ENCODE results near the gene RPRM. TPM values are rescaled to one million over a fixed set of nuclear protein-coding genes. Genes with fewer than 3 reads are reported as not detected.
A peak's percentile ranks its signal among the peaks of the same experiment; 100 is the strongest.

Gene RPRM
- total and polyA plus RNA-seq, 2 of the 13 experiments (the other 11 are each of a cell fraction or from before 2014, with no cell fraction given), result not detected

- no peak for TF ChIP-seq ZFP41 (CRISPR knock-in tag; IDR thresholded peaks at IDR 0.05; ENCODE audit: borderline replicate concordance)
- TF ChIP-seq ZNF619 (CRISPR knock-in tag; IDR thresholded peaks at IDR 0.05), result no peak
- 0 out of 2 replicates have a peak, but pooled peaks have one; percentile 83 for TF ChIP-seq ZNF761 (CRISPR knock-in tag; conservative IDR thresholded peaks at IDR 0.05)
- no peak for TF ChIP-seq IRF1 (CRISPR knock-in tag; IDR thresholded peaks at IDR 0.05; ENCODE audit: low read depth)
- no peak for TF ChIP-seq ZFP36 (IDR thresholded peaks at IDR 0.05; ENCODE audit: borderline replicate concordance, low read depth, low read length, partially characterized antibody)
- no peak for TF ChIP-seq GLI4 (CRISPR knock-in tag; IDR thresholded peaks at IDR 0.05; ENCODE audit: borderline replicate concordance)
- peak; percentile 92; the same call in 1 of the 2 replicates for TF ChIP-seq MTF2 (CRISPR knock-in tag; IDR thresholded peaks at IDR 0.05; ENCODE audit: borderline replicate concordance)
- TF ChIP-seq KLF6 (CRISPR knock-in tag; IDR thresholded peaks at IDR 0.05), result no peak
- no peak for TF ChIP-seq DBP (CRISPR knock-in tag; IDR thresholded peaks at IDR 0.05; ENCODE audit: not compliant biosample characterization)
- TF ChIP-seq FOXA3 (CRISPR knock-in tag; IDR thresholded peaks at IDR 0.05), result 0 out of 2 replicates have a peak, but pooled peaks have one; percentile 33
- TF ChIP-seq ZNF501 (CRISPR knock-in tag; IDR thresholded peaks at IDR 0.05), result no peak
- peak; percentile 57; the same call in 1 of the 2 replicates for TF ChIP-seq NFKB2 (CRISPR knock-in tag; IDR thresholded peaks at IDR 0.05; ENCODE audit: borderline replicate concordance)
- no peak for TF ChIP-seq MBNL3 (CRISPR knock-in tag; conservative IDR thresholded peaks at IDR 0.05)
- TF ChIP-seq, protein P1, sequence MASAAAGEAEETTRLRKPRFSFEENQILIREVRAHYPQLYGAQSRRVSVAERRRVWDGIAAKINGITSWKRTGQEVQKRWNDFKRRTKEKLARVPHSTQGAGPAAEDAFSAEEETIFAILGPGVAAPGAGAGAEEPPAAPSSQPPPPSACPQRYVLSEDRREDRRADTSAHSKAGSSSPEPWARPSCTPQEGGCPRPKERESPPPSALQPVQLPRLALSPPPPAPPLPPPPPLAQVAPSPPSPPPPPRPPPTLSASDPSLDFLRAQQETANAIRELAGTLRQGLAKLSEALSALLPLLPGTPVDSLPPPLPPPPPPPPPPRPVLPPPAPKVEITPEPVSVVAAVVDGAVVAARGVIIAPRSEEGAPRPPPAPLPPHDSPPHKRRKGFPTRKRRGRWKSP (CRISPR knock-in tag; IDR thresholded peaks at IDR 0.05), result peak; percentile 64; the same call in 1 of the 2 replicates
- TF ChIP-seq KLF13 (CRISPR knock-in tag; IDR thresholded peaks at IDR 0.05), result no peak
- TF ChIP-seq CBX5 (CRISPR knock-in tag; IDR thresholded peaks at IDR 0.05; ENCODE audit: borderline replicate concordance), result no peak
- TF ChIP-seq ZNF317 (CRISPR knock-in tag; IDR thresholded peaks at IDR 0.05), result peak; percentile 69; the same call in 1 of the 2 replicates
- TF ChIP-seq, protein P2, sequence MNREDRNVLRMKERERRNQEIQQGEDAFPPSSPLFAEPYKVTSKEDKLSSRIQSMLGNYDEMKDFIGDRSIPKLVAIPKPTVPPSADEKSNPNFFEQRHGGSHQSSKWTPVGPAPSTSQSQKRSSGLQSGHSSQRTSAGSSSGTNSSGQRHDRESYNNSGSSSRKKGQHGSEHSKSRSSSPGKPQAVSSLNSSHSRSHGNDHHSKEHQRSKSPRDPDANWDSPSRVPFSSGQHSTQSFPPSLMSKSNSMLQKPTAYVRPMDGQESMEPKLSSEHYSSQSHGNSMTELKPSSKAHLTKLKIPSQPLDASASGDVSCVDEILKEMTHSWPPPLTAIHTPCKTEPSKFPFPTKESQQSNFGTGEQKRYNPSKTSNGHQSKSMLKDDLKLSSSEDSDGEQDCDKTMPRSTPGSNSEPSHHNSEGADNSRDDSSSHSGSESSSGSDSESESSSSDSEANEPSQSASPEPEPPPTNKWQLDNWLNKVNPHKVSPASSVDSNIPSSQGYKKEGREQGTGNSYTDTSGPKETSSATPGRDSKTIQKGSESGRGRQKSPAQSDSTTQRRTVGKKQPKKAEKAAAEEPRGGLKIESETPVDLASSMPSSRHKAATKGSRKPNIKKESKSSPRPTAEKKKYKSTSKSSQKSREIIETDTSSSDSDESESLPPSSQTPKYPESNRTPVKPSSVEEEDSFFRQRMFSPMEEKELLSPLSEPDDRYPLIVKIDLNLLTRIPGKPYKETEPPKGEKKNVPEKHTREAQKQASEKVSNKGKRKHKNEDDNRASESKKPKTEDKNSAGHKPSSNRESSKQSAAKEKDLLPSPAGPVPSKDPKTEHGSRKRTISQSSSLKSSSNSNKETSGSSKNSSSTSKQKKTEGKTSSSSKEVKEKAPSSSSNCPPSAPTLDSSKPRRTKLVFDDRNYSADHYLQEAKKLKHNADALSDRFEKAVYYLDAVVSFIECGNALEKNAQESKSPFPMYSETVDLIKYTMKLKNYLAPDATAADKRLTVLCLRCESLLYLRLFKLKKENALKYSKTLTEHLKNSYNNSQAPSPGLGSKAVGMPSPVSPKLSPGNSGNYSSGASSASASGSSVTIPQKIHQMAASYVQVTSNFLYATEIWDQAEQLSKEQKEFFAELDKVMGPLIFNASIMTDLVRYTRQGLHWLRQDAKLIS (CRISPR knock-in tag; IDR thresholded peaks at IDR 0.05), result no peak
- no peak for TF ChIP-seq SUZ12 (IDR thresholded peaks at IDR 0.05; ENCODE audit: low read depth, low read length)
- TF ChIP-seq RNF2 (conservative IDR thresholded peaks at IDR 0.05; ENCODE audit: low read depth), result peak; percentile 85; the same call in 1 of the 2 replicates
- TF ChIP-seq ZNF672 (CRISPR knock-in tag; IDR thresholded peaks at IDR 0.05), result no peak
Measured at GRCh38 chr2:153478289-153479261, at the start of gene RPRM (continued).

Data from HepG2 (cell line).